MV-4-11 (cell line): ENCODE measurements around the gene RNF182.
"Not testable (repeated sequence)": the region's sequence is repeated elsewhere in the genome, so short reads cannot be mapped to it uniquely, and the experiment has no call there.

ENCODE experiments used
- DNase-seq: peaks from one replicate; lab custom pipeline; 2025; lab: John Stamatoyannopoulos, UW

Gene RNF182

DNA sequence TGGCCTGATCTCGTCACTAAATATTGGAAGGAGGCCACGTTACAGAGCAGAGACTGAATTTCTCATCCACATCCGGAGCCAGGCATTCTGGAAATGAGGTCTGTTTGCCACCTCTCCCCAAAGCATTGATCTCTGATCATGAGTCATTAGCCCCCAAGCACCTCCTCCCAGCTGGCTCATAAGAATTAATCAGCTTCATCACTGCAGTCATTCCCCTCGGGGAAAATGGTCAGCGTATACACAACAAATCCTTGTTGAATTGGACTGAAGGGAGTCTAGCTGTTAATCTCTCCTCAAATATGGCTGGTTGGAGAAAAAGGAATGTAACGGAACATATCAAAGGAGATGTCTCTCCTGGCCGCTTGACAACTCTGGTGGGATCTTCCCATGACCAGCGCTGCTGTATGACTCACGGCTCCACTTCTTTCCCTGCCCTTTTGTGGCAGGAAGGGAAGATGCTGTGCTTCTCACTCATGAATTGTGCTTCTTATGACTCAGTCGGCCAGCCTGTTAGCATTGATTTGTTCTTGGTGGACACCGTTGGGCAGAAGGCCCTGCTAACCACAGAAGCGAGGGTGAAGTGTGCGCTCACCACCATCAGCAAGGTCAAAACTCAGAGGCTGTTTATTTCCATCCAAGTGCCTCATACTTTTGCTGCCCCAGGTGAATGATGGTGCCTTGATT, 76.7 kb downstream of the RNF182 start:
- DNase-seq: no peak

DNA sequence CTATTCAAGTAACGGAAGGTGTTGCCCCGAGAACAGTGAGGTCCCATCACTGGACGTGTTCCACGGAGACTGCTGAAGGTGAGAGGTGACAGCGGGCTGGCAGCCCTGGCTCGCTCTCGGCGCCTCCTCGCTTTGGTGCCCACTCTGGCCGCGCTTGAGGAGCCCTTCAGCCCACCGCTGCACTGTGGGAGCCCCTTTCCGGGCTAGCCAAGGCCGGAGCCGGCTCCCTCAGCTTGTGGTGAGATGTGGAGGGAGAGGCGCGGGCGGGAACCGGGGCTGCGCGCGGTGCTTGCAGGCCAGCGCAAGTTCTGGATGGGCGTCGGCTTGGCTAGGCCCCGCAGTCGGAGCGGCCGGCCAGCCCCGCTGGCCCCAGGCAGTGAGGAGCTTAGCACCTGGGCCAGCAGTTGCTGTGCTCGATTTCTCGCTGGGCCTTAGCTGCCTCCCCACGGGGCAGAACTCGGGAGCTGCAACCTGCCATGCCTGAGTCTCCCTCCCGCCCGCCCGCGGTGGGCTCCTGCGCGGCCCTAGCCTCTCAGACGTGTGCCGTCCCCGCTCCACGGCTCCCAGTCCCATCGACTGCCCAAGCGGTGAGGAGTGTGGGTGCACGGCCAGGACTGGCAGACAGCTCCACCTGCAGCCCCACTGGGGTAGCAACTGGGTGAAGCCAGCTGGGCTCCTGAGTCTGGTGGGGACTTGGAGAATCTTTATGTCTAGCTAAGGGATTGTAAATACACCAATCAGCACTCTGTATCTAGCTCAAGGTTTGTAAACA, 77.6 kb downstream of the RNF182 start:
- DNase-seq: no peak

DNA sequence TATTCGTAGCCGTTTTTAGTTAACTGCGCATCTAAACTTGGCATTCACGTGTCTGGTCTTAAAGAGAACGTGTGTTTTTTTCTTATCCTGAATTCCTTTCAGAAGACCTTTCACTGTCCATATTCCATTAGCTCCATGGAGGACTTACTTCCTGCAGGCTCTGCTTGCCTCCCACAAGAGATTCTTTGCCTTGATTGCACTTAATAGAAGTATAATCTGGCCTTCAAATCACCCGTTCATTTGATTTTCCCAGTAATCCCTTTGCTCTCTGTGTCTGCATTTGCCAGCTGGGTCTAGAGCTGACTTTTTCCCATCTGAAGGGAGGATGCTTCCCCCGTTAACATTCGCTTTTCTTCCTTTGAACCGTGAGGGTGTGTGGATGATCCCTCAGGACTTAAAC, 79.5 kb downstream of the RNF182 start:
- no peak for DNase-seq

DNA sequence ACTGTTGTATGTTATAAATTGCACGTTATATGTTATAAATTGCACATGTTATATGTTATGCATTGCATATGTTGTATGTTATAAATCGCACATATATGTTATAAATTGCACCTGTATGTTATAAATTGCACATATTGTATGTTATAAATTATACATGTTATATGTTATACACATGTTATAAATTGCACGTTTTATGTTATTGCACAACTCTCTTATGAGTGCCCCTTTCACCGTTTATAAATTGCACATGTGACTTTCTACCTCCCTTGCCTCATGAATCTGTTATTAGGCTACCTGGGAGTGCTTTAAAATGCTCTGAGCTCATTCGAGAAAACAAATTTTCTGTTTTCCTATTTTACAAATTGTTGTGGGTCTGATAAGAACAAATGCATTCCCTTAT, 84.1 kb downstream of the RNF182 start:
- DNase-seq: no peak

DNA sequence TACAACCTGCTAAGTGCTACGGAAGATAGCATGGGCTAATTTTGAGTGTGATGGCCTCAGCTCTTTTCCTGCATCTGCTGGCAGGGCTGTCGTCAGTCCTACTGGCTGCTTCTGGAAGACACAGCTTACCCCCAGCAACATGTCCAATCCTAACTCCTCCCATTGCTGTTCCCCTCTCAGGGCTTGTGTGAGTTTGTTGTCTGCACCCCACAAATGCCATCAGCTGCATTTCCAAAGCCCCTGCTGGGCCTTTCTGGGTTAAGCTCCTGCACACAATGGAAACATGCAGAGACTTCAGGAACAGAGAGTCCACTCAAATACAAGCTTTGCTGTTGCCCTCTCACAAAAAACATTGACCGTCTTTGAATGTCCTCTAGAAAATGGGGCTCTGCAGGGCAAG, 84.7 kb downstream of the RNF182 start:
- no peak for DNase-seq

DNA sequence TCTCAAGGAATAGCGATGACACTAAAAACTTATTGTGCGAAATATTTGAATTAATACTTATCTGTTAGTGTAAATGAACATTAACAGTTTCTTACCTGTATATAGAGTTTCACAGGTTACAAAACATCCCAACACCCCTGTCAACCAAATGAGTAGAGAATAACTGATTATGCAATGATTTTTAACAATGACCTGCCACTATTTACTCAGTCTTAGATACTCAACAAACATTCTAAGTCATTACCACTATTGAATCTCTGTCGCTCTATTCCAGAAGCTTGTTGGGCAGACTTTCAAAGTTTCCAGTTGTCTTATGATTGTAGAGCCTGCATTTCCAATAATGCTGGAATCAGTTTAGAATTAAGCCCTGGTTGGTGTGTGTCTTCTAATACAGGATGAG, 85.5 kb downstream of the RNF182 start:
- DNase-seq: no peak

DNA sequence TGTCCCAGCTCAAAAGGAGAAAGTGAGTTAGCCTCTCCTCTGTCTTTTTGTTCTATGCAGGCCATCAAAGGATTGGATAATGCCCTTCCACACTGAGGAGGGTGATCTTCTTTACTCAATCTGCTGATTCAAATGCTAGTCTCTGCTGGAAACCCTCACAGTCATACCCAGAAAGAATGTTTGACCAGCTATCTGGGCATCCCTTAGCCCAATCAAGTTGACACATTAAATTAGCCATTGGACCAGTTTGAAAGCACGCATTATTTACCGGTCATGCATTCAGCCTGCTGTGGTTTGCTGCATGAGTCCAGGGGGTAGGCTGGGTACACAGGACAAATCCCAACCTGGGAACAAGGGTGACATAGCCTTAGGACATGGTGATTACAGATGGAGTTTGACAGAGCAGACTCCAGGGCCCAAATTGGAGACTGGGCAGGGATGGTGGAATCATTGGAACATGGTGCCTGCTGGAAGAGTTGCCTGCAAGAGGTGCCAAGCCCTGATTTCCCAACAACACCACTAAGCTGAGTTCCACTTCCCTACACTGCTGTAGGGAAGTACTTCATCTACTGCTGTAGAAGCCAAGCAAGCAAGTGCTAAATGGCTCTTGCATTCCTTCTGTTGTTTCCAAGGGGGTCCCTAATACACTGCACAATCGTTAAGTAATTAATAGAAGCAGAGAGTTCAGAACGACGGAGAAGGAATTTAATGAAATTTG, 87.7 kb downstream of the RNF182 start:
- DNase-seq: peak; percentile 43

DNA sequence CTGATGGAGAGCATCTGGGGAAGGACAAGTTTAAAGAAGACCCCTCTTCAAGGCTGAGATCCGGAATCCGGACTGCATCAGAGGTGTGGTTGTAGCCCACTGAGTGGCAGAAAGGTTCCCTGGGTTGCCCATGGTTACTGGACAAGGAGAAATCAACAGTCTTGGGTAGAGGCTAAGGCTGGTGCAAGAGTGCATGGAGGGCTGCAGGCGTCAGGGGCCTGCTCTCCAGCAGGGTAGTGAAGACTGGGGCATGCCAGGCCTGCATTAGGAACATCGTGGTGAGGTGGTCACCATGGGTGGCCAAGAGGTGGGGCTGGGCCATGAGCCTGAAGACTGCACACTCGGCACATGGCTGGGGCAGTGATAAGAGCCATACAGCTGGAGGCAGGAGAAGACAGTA, 91.2 kb downstream of the RNF182 start:
- DNase-seq: no peak

DNA sequence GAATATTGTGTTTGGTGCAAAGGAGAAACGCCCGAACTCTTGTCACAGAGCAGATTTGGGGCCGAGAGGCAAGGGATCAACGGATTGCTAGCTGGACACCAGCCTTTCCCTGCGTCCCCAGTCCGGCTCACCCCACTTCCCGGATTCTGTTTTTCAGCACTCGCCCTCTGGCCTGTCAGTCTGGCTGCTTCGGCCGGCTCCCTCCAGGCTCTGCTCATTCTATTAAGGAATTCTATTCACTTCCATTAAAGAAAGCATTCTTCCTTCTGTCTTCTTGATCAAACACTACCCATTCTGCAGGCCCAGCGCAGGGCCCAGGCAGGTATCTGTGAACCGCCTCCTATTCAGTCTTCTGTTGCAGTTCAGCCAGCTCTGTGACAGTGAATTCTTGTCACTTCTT, 91.7 kb downstream of the RNF182 start:
- DNase-seq: no peak

DNA sequence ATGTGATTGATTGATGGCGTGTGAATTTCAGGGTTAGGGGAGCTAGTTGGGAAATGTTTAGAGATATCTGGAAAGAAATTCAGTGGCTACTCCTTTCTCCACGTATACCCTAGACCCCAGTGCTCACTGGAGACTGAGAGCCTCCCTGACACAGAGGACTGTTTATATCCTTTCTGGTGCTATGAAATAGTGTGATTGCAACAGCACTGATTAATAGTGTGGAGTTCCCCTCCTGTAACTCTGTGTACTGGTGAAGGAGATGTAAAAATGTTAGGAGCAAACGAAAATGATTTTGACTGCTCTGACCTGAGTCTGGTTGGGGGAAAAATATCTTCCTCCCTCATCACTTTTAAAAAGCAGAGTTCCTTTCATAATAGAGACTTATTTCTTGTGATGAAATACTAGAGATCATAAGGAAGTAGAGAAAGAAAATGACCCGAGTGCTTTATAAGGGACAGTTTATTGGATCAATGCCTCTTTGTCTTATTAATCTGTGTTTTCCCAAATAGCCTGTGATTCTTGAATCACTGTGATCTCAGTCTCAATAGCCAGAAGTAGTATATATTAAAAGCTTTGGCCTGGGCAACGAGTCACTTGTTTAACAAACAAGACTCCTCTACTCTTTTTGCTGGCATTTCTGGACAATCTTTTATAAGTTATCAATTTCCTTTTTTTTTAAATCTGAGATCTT, 92.3 kb downstream of the RNF182 start:
- DNase-seq: no peak

DNA sequence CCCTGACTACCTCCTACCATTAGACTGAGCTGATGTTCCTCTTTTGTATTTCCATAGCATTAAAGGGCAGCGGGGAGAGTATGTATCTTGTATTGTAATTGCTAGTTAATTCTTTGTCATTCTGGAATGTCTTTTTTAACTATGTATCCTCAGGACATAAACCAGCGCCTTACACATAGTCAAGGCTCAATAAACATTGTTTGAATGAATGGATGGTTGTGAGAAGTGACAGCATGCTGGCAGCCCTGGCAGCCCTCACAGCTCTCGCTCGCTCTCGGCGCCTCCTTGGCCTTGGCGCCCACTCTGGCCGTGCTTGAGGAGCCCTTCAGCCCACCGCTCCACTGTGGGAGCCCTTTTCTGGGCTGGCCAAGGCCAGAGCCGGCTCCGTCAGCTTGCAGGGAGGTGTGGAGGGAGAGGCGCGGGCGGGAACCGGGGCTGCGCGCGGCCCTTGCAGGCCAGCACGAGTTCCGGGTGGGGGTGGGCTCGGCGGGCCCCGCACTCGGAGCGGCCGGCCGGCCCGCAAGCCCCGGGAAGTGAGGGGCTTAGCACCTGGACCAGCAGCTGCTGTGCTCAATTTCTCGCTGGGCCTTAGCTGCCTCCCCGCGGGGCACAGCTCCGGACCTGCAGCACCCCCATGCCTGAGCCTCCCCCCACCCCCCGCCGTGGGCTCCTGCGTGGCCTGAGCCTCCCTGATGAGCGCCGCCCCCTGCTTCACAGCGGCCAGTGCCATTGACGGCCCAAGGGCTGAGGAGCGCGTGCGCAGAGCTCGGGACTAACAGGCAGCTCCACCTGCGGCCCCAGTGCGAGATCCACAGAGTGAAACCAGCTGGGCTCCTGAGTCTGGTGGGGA, 93.1 kb downstream of the RNF182 start:
- DNase-seq: no peak

DNA sequence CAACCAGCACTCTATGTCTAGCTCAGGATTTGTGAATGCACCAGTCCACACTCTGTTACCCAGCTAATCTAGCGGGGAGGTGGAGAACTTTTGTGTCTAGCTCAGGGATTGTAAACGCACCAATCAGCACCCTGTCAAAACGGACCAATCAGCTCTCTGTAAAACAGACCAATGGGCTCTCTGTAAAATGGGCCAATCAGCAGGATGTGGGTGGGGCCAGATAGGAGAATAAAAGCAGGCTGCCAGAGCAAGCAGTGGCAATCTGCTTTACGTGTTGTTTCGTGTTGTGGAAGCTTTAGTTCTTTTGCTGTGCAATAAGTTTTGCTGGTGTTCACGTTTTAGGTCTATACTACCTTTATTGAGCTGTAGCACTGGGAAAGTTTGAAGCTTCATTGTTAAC, 93.8 kb downstream of the RNF182 start:
- not testable (repeated sequence) for DNase-seq

DNA sequence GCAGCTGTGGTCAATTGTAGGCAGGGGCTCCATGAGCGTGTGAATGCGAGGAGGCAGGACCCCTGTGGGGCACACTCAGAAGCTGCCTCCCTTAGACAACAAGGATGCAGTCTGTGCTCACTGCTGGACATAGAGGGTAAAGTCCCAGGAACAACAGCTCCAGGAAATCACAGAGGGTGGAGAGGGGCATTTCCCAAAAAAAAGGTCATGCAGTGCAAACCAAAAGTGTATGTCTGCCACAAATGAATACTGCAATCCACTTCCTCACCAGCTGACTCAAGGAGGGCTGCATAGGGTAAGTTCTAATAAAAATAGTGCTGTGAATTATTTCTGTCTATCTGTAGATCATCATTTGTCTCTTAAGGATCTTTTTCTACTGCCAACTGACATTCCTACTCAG, 95.8 kb downstream of the RNF182 start:
- DNase-seq: peak; percentile 7

DNA sequence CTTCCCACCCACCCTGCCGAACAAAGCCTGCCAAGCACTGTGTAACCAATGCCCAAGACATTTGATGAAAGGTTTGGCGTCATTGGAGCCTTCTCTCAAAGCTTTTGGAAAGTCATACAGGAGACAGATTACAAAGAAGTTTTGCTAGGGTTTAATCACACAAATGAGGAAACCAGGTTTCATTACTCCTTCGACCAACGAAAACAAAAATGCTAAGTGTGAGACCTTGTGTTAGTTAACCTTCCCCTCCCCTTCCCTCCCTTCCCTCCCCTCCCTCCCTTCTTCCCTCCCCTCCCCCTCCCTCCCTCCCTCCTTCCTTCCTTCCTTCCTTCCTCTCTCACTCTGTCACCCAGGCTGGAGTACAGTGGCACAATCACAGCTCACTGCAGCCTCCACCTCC, 96.7 kb downstream of the RNF182 start:
- no peak for DNase-seq

DNA sequence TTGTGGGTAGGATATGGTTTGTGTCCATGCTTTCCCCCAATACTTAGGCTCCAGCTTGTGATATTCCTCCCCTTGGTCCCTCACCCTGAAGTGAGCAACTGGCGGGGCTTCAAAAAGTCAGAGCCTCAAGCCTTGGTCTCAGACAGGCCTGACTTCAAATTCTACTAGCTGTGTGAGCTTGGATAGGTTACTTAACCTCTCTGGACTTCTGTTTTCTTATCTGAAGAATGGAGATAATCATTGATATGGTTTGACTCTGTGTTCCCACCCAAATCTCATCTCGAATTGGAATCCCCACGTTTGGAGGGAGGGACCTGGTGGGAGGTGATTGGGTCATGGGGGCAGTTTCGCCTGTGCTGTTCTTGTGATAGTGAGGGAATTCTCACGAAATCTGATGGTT, 97.9 kb downstream of the RNF182 start:
- DNase-seq: no peak

DNA sequence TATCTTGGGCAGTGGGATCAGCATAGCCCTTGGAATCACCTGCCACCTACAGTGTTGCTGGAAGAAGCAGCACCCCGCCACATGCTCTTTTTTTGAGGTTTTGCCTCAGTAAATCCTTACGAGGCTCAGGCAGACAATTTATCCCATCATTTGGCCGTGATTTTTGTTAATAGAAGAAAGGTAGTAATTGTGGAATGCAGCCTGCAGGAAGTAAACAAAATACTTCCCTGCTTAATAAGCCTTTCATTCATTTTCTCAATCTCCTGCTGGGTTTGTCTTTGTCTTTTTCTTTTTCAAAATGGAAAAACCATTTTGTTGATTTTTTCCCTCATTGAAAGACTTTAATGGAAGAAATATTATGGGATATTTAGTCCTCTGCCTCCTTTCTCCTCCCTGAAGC, 99.1 kb downstream of the RNF182 start:
- DNase-seq: no peak

DNA sequence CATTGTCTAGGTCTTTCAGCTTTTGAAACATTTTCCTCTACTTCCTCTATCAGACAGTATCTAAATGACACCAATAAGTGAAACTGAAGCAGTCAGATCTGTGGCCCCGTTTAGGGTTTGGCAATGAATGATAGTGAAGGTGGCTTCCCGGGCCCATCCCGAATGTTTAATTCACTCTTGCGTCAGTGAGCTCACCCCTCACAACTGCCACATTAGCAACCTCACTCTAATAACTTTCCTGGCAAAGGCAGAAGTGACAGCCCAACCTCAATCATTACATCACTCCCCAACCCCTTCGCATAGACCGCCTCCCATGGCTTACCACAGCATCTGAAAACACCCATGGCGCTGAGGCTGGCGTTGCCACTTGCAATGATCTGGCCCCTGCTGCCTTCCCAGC, 100.4 kb downstream of the RNF182 start:
- DNase-seq: peak; percentile 96

DNA sequence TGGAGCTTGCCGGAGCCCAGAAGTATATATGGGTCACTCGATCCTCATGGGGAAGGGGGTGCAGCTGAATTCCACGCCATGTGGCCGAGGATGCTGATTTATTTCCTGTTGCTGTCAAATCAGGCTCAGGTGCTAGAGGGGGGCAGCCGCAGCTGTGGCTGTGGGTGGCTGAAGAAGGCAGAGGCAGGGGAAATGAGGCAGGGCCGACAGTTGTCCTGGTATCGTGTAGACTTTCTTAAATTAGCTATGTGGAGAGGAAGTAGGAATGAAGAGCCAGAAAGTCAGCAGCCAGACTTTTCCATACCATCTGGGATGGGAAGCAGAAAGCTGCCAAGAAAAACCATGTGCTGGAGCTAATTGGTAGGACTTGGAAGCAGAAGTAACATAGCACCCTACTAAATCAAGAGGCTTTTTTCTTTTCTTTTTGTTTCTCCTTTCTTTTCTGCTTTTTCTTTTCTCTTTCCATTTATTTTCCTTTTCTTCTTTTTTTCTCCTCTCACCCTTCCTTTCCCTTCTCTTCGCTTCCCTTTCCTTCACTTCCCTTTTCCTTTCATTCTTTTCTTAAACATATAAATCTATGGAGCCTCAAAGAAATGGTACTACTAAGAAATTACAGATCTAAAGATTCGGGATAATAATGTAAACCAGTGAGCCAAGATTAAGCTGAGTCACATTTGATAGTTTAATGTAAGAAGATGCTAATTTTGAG, 102.2 kb downstream of the RNF182 start:
- peak; percentile 49 for DNase-seq

DNA sequence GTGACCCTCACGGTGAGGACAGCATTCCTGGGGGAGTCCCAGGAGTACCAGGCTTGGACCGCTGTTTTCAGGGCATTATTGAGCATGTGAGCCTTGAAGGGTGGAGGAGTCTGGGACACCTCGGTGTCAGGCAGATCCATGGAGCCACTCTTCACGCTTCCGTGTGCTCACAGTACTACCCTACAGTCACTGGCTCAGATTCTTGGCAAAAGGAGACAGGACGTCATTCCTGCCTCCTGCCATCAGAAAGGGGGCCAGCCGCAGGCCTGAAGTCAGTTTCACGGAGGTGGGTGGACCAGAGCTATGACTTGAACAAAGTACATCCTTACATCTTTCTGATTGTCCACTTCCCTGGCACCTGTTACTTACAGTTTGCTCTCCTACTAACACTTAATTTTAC, 103.9 kb downstream of the RNF182 start:
- DNase-seq: no peak

DNA sequence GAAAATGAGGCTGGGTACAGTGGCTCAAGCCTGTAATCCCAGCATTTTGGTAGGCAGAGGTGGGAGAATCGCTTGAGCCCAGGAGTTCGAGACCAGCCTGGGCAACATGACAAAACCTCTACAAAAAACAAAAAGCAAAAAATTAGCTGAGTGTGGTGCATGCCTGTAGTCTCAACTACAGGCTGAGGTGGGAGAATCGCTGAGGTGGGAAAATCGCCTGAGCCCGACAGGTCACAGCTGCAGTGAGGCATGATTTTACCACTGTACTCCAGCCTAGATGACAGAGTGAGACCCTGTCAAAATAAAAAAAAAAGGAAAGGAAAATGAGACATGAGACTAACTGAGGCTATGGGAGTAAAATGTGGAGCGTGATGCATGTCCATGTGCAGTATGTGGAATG, 104.9 kb downstream of the RNF182 start:
- DNase-seq: no peak
